ENCODE results near the gene GPD1.
"Not testable (repeated sequence)": the region's sequence is repeated elsewhere in the genome, so short reads cannot be mapped to it uniquely, and the experiment has no call there.

GPD1 gene

DNA sequence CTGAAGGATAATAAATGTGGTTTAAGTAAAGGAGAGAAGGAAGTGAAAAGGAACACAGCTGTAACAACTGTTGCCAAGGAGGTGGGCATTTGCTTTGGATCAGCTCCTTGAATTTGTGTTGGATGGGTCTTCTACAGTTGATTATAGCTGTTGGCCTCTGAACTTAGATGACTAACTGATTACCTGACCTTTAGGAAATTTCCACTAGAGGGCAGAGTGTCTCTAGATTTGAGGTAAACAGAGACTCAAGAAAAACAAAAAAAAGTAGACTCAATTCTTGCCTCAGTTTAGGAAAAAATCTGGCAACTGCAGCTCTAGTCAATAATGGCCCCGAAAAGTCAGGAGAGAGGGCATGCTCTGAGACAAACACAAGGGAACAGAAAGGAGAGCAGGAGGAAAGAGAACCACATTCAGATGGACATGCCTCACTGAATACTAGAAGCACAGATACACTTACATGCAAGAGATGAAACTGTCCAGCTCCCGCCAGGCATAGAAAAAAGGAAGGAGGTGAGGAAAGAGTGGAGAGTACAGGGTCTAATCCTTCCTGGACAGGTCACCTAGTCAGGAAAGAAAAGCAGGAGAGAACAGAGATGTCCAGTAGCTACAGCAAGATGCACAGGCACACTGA is 28.8 kb downstream of the GPD1 start:
- DNase-seq (ENCODE audit: low read depth): no peak
- no peak overlapping the region for H3K4me3 ChIP-seq (ENCODE audit: control insufficient read depth, low read depth, low read length)
- TF ChIP-seq, protein P1, sequence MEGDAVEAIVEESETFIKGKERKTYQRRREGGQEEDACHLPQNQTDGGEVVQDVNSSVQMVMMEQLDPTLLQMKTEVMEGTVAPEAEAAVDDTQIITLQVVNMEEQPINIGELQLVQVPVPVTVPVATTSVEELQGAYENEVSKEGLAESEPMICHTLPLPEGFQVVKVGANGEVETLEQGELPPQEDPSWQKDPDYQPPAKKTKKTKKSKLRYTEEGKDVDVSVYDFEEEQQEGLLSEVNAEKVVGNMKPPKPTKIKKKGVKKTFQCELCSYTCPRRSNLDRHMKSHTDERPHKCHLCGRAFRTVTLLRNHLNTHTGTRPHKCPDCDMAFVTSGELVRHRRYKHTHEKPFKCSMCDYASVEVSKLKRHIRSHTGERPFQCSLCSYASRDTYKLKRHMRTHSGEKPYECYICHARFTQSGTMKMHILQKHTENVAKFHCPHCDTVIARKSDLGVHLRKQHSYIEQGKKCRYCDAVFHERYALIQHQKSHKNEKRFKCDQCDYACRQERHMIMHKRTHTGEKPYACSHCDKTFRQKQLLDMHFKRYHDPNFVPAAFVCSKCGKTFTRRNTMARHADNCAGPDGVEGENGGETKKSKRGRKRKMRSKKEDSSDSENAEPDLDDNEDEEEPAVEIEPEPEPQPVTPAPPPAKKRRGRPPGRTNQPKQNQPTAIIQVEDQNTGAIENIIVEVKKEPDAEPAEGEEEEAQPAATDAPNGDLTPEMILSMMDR (IDR thresholded peaks at IDR 0.05; ENCODE audit: control insufficient read depth, insufficient read depth, low read depth, low read length, missing control alignments): peak; percentile 36

DNA sequence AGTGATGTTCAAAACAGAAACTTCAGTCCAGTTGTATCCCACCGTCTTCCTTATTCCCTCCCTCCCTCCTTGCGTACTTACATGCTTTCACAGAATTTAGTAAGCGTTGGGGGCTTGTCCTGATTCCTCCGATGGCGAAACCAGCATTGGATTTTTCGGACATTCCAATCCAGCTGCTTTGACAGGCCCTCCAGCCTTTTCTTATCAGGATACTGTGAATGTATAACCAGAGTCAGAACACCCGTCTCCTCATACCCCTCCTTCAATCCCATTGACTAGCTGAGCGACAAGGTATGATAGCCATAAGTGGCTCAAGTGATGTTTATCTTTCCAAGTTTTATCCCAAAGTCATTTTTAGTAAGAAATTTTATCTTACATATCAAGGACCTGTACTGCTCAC is 39.2 kb downstream of the GPD1 start:
- TF ChIP-seq, protein P1 (IDR thresholded peaks at IDR 0.05; ENCODE audit: control insufficient read depth, insufficient read depth, low read depth, low read length, missing control alignments): no peak
- DNase-seq (ENCODE audit: low read depth): no peak
- H3K4me3 ChIP-seq (ENCODE audit: control insufficient read depth, low read depth, low read length): no peak overlapping the region

DNA sequence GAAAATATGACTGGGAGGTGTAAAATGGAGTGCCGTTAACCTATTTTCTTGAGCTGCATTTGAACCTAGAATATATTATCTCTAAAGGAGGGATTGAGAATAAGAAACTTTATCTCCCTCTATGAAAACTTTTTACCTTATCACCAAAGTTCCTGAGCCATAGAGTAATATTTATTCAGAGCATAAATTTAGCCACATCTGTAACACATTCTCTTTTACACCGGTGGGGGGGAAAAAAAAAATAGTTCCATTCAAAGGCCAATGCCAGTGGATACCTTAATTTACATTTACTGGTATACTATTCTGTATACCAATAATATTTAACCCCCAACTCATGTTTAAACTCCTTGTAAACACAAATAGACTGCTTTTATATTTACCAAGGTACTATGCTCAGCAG is 41.6 kb downstream of the GPD1 start:
- H3K4me3 ChIP-seq (ENCODE audit: control insufficient read depth, low read depth, low read length): no peak overlapping the region
- DNase-seq (ENCODE audit: low read depth): no peak
- TF ChIP-seq, protein P1 (IDR thresholded peaks at IDR 0.05; ENCODE audit: control insufficient read depth, insufficient read depth, low read depth, low read length, missing control alignments): no peak

DNA sequence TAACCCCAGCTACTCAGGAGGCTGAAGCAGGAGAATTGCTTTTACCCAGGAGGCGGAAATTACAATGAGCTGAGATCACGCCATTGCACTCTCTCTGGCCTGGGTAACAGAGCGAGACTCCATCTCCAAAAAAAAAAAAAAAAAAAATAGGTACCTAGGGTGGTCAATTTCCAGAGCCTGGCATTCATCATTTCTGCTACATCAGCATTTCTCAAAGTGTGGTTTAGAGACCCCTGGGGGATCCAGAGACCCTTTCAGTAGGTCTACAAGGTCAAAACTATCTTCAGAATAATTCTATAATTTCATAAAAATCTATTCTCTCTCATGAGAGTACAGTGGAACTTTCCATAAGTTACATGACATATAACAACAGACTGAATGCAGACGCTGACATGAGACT is 43.5 kb downstream of the GPD1 start:
- TF ChIP-seq, protein P1 (IDR thresholded peaks at IDR 0.05; ENCODE audit: control insufficient read depth, insufficient read depth, low read depth, low read length, missing control alignments): no peak

DNA sequence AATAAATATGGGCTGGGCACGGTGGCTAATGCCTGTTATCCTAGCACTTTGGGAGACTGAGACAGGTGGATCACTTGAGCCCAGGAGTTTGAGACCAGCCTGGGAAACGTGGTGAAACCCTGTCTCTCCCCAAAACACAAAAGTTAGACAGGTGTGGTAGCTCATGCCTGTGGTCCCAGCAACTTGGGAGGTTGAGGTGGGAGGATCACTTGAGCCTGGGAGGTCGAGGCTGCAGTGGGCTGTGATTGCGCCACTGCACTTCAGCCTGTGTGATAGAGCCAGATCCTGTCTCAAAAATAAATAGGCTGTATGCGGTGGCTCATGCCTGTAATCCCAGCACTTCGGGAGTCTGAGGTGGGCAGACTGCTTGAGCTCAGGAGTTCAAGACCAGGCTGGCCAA is 44.2 kb downstream of the GPD1 start:
- not testable (repeated sequence) for DNase-seq (ENCODE audit: low read depth); H3K4me3 ChIP-seq (ENCODE audit: control insufficient read depth, low read depth, low read length)

More for the DNA sequence above, 43.5 kb downstream of the GPD1 start:
- H3K4me3 ChIP-seq (ENCODE audit: control insufficient read depth, low read depth, low read length): no peak overlapping the region
- no peak for DNase-seq (ENCODE audit: low read depth)

DNA sequence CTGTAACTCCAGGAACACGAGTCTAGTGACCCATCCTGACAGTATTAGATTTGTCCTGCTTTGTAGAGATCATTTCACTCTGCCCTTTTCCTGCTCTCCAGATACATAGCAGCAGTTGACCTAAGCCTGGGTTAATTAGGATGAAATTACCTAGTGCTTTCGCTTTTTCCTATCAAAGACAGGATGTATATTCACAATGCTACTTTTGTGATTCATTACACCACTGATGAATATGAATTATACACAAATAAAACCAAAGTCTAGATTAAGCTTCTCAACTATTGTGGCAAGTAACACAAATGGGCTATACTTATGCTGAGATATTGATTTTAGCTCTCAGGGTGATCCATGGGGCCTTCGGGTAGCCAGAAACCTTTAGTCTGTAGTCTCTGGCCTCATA is 45.5 kb downstream of the GPD1 start:
- no peak overlapping the region for H3K4me3 ChIP-seq (ENCODE audit: control insufficient read depth, low read depth, low read length)
- DNase-seq (ENCODE audit: low read depth): no peak

DNA sequence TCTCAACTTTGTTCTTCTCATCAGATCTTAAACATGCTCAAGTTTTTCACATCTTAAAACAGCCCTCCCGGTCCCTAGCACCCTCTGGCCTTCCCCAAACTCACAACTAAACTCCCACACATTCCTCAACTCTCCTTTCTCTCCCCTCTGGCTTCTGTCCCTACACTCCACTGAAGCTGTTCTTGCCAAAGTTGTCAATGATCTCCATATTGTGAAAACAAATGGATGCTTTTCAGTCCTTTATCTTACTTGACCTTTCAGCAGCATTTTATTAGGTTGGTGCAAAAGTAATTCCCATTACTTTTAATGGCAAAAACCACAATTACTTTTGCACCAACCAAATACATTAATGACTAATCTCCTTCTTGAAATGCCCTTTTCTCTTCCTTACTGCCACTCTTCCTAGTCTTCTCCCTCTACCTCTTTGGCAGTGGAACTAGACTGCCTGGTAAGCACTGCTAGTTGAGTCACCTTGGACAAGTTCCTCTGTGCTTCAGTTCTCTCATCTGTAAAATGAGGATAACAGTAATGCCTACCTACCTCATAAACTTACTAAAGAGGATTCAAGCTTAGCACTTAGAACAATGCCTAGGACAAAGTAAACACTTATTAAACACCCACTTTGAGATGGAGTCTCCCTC is 47.4 kb downstream of the GPD1 start:
- no peak for DNase-seq (ENCODE audit: low read depth)
- TF ChIP-seq, protein P1 (IDR thresholded peaks at IDR 0.05; ENCODE audit: control insufficient read depth, insufficient read depth, low read depth, low read length, missing control alignments): no peak
- no peak overlapping the region for H3K4me3 ChIP-seq (ENCODE audit: control insufficient read depth, low read depth, low read length)

More for the DNA sequence above, 45.5 kb downstream of the GPD1 start:
- TF ChIP-seq, protein P1 (IDR thresholded peaks at IDR 0.05; ENCODE audit: control insufficient read depth, insufficient read depth, low read depth, low read length, missing control alignments): no peak

DNA sequence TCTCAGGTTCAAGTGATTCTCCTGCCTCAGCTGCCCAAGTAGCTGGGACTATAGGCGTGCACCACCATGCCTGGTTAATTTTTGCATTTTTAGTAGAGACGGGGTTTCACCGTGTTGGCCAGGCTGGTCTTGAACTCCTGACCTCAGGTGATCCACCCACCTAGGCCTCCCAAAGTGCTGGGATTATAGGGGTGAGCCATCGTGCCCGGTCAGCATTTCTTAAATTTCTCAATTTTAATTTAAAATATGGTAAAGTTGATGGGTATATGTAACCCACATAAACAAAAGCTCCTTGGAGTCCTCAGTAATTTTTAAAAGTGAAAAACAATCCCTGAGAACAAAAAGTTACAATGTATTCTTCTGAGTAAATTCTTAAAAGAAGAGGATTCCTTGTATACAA is 51.1 kb downstream of the GPD1 start:
- not testable (repeated sequence) for H3K4me3 ChIP-seq (ENCODE audit: control insufficient read depth, low read depth, low read length); DNase-seq (ENCODE audit: low read depth)
